DMS114 treated with DMSO at 0.1 percent for 48 hours (cell line): Measurements from ENCODE around the gene LRRC75A.

Experiments used
- DNase-seq: peaks from one replicate; lab custom pipeline; 2025; ENCODE audit not compliant: unreplicated experiment; lab: John Stamatoyannopoulos, UW

LRRC75A gene

GRCh38 chr17:16473044-16474011 is 18.7 kb downstream of the LRRC75A start:
- no peak for DNase-seq

- no peak for DNase-seq
These were observed 19.5 kb downstream of the LRRC75A start for GRCh38 chr17:16472539-16472938.

- DNase-seq = no peak
These were observed 20.7 kb downstream of the LRRC75A start for GRCh38 chr17:16471295-16471694.

GRCh38 chr17:16470265-16470664 is 21.7 kb downstream of the LRRC75A start:
- DNase-seq = no peak

- DNase-seq = no peak
These were observed 23.5 kb downstream of the LRRC75A start for GRCh38 chr17:16468428-16468992.

GRCh38 chr17:16467886-16468285 is 24.1 kb downstream of the LRRC75A start:
- DNase-seq = no peak

- no peak for DNase-seq
These were observed 24.9 kb downstream of the LRRC75A start for GRCh38 chr17:16467044-16467443.

- DNase-seq = no peak
These were observed 25.6 kb downstream of the LRRC75A start for GRCh38 chr17:16466407-16466806.

- DNase-seq = no peak
These were observed 26.1 kb downstream of the LRRC75A start for GRCh38 chr17:16465861-16466338.

- DNase-seq = no peak
These were observed 27.0 kb downstream of the LRRC75A start for GRCh38 chr17:16465052-16465312.

GRCh38 chr17:16464303-16465051 is 27.5 kb downstream of the LRRC75A start:
- DNase-seq = no peak

GRCh38 chr17:16463358-16464302 is 28.4 kb downstream of the LRRC75A start:
- no peak for DNase-seq

GRCh38 chr17:16462070-16462864 is 29.7 kb downstream of the LRRC75A start:
- no peak for DNase-seq

GRCh38 chr17:16461606-16461866 is 30.5 kb downstream of the LRRC75A start:
- no peak for DNase-seq

- DNase-seq = no peak
These were observed 31.0 kb downstream of the LRRC75A start for GRCh38 chr17:16460796-16461605.

- no peak for DNase-seq
These were observed 32.0 kb downstream of the LRRC75A start for GRCh38 chr17:16459855-16460550.

- DNase-seq = no peak
These were observed 32.7 kb downstream of the LRRC75A start for GRCh38 chr17:16459271-16459670.

GRCh38 chr17:16456742-16457316 is 35.2 kb downstream of the LRRC75A start:
- DNase-seq = no peak
